Right ventricle myocardium inferior (tissue), 1 donor: ENCODE results near the gene MGAT4A. TPM values are rescaled to one million over a fixed set of nuclear protein-coding genes. Genes with fewer than 3 reads are reported as not detected.

Experiments
- ATAC-seq: fragments of 200-7000 bp; cut with Tn5 transposase; one replicate; pipeline ENCODE4 v1.9.1; 2020; ENCODE audit warnings: mild to moderate bottlenecking, moderate library complexity
- DNase-seq: peaks from one replicate; pipeline ENCODE4 v3.0.0; 2021; ENCODE audit errors: missing footprints
- intact Hi-C: fragments of 100-400 bp; cut with DNase I; formaldehyde crosslinking; loops from one replicate; pipeline ENCODE4 v1.11.0; 2022
- long read RNA-seq: library from polyadenylated mRNA; unstranded; transcript quantifications from one replicate; pipeline ENCODE4 v2.0.0, GENCODE V29; 2021
- total RNA-seq: library from RNA; stranded (reverse); fragmentation: NEBNext Ultra II Directional; extraction: Animal tissue kit (Norgen Biotek cat#: 25700); gene quantifications from one replicate; pipeline ENCODE4 v1.2.1, GENCODE V29; 2021
- donor health status: DM: no; HTN: yes; CAD: no; lungs with severe emphysema.

Gene MGAT4A
- total RNA-seq, result 19.3 TPM
- long read RNA-seq, partial matches to known transcripts, result 1 of 3 reads
- long read RNA-seq, other reads (novel, unspliced or antisense), result 2 of 3 reads

GRCh38 chr2:98731041-98731893, at the start of gene MGAT4A:
Gene MGAT4A, minus strand, starts transcription at chr2:98731132. Its CDS starts 4,800 bp downstream, at chr2:98726332.
- intact Hi-C loops, result loop anchor here (5.0 kb wide), 1 partner anchor 91 kb away; no protein-coding TSS in a partner anchor
- peak; percentile 96 for ATAC-seq

GRCh38 chr2:98778741-98779483, 48.0 kb upstream of the MGAT4A start:
- intact Hi-C loops, result no loop called here
- DNase-seq, result no peak
- no peak for ATAC-seq

More at GRCh38 chr2:98731041-98731893, at the start of gene MGAT4A:
- DNase-seq, result peak; percentile 92

- intact Hi-C loops, result no loop called here
- ATAC-seq, result no peak
These were observed 47.2 kb upstream of the MGAT4A start for GRCh38 chr2:98778151-98778550.

GRCh38 chr2:98777710-98778109, 46.8 kb upstream of the MGAT4A start:
- ATAC-seq (no peak), DNase-seq (no peak)
- intact Hi-C loops, result no loop called here

More at GRCh38 chr2:98778151-98778550, 47.2 kb upstream of the MGAT4A start:
- no peak for DNase-seq

- ATAC-seq, result no peak
- no peak for DNase-seq
- intact Hi-C loops, result no loop called here
These were observed 46.1 kb upstream of the MGAT4A start for GRCh38 chr2:98777076-98777475.

GRCh38 chr2:98776136-98776535, 45.2 kb upstream of the MGAT4A start:
- ATAC-seq (no peak), DNase-seq (no peak)
- intact Hi-C loops, result no loop called here

GRCh38 chr2:98775146-98775986, 44.4 kb upstream of the MGAT4A start:
- ATAC-seq, result no peak
- no peak for DNase-seq
- intact Hi-C loops, result no loop called here

GRCh38 chr2:98773907-98774306, 43.0 kb upstream of the MGAT4A start:
- ATAC-seq, result no peak
- no peak for DNase-seq
- intact Hi-C loops, result loop anchor here (5.0 kb wide), 1 partner anchor 48 kb away; no protein-coding TSS in a partner anchor

- DNase-seq, result no peak
- intact Hi-C loops, result loop anchor here (5.0 kb wide), 1 partner anchor 49 kb away; no protein-coding TSS in a partner anchor
These were observed 42.2 kb upstream of the MGAT4A start for GRCh38 chr2:98773169-98773568.

GRCh38 chr2:98772536-98772935, 41.6 kb upstream of the MGAT4A start:
- DNase-seq (no peak), ATAC-seq (no peak)
- intact Hi-C loops, result loop anchor here (5.0 kb wide), 1 partner anchor 50 kb away; no protein-coding TSS in a partner anchor

More at GRCh38 chr2:98773169-98773568, 42.2 kb upstream of the MGAT4A start:
- ATAC-seq, result no peak

GRCh38 chr2:98771721-98772524, 41.0 kb upstream of the MGAT4A start:
- intact Hi-C loops, result loop anchor here (5.0 kb wide), 1 partner anchor 50 kb away; no protein-coding TSS in a partner anchor
- no peak for DNase-seq
- ATAC-seq, result peak; percentile 26

GRCh38 chr2:98771264-98771663, 40.3 kb upstream of the MGAT4A start:
- intact Hi-C loops, result loop anchor here (5.0 kb wide), 1 partner anchor 51 kb away; no protein-coding TSS in a partner anchor
- no peak for ATAC-seq
- no peak for DNase-seq

GRCh38 chr2:98769784-98770183, 38.9 kb upstream of the MGAT4A start:
- intact Hi-C loops, result loop anchor here (5.0 kb wide), 1 partner anchor 53 kb away; no protein-coding TSS in a partner anchor
- ATAC-seq (no peak), DNase-seq (no peak)

GRCh38 chr2:98769114-98769476, 38.2 kb upstream of the MGAT4A start:
- intact Hi-C loops, result no loop called here
- ATAC-seq (no peak), DNase-seq (no peak)

- no peak for DNase-seq
- ATAC-seq, result peak; percentile 27
- intact Hi-C loops, result no loop called here
These were observed 37.6 kb upstream of the MGAT4A start for GRCh38 chr2:98768384-98769113.

GRCh38 chr2:98764499-98764898, 33.6 kb upstream of the MGAT4A start:
- DNase-seq, result no peak
- intact Hi-C loops, result no loop called here
- ATAC-seq, result no peak
